Neural cell (in vitro differentiated cells): ENCODE results near the gene SLC37A2.

ENCODE experiments used
- CTCF ChIP-seq: fragments of 450-650 bp; IDR thresholded peaks from 2 replicates; pipeline ENCODE4 v1.5.1; 2014; ENCODE audit warnings: antibody characterized with exemption, mild to moderate bottlenecking, moderate library complexity; ENCODE audit not compliant: poor library complexity, severe bottlenecking
- POLR2AphosphoS5 ChIP-seq: IDR thresholded peaks from 2 replicates; pipeline ENCODE4 v1.6.1; 2012
- RAD21 ChIP-seq: fragments of 450-650 bp; conservative IDR thresholded peaks from 2 replicates; pipeline ENCODE4 v1.6.1; 2014; ENCODE audit warnings: antibody characterized with exemption, mild to moderate bottlenecking, moderate library complexity

GRCh38 chr11:125132596-125132995, 69.5 kb downstream of the SLC37A2 start:
- TF ChIP-seq POLR2AphosphoS5 (no peak), RAD21 (no peak), CTCF (no peak)
